ENCODE data around the gene ZNF217. TPM values are rescaled to one million over a fixed set of nuclear protein-coding genes. Genes with fewer than 3 reads are reported as not detected.

ZNF217 gene
- total and polyA plus RNA-seq, 2 of the 8 experiments (the other 6 are each of a cell fraction or from before 2014, with no cell fraction given), result 15.3 to 87.9 TPM

DNA sequence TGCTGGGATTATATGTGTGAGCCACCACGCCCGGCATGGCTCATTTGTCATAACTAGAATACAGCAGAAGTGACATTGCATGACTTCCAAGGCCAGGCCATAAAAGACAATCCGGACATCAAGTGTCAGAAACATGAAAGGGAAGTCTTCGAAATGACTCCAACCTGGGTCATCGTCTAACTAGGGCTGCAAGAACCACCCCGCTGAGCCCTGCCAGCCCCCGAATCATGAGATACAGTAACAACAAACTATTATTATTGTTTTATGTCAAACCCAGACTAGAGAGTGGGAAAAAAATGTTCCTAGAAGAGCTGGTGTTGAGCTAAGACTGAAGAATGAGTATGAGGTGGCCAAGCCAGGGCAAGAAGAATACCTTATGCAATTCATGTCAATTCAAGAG is 59.6 kb downstream of the ZNF217 start:
- Histone ChIP-seq H4K8ac (ENCODE audit: extremely low read depth, insufficient read depth, low read length) (no peak overlapping the region), H3K9me3 (ENCODE audit: insufficient read depth in 2 of 2, low read depth in 1 of 2, low read length in 1 of 2) (no peaks in the 10 kb centered on the region), H4K5ac (ENCODE audit: insufficient read length, low read depth, low read length) (no peak overlapping the region), H2AFZ (ENCODE audit: low read length) (no peak overlapping the region), H3K27me3 (replicated peaks in 1 of 4; ENCODE audit: control insufficient read depth in 3 of 4, extremely low read depth in 1 of 4, insufficient read depth in 3 of 4, low read length in 3 of 4) (no peaks in the 10 kb centered on the region), H3K23ac (ENCODE audit: insufficient read length) (no peak overlapping the region), H3K23me2 (ENCODE audit: low read depth, low read length) (no peaks in the 10 kb centered on the region), H2BK20ac (ENCODE audit: low read length) (no peak overlapping the region), H4K91ac (replicated peaks; ENCODE audit: insufficient read length, low read length) (no peak overlapping the region), H3K4me2 (ENCODE audit: insufficient read depth in 1 of 2, low read depth in 2 of 2, low read length in 2 of 2) (no peak overlapping the region), H3K27ac (ENCODE audit: low read depth, low read length) (no peak overlapping the region), H2BK15ac (ENCODE audit: low read length) (no peak overlapping the region), H3K14ac (ENCODE audit: insufficient read length) (no peak overlapping the region), H3K4me3 (ENCODE audit: extremely low read depth in 1 of 4, insufficient read depth in 2 of 4, low read depth in 3 of 4, low read length in 4 of 4) (no peak overlapping the region), H2BK12ac (ENCODE audit: low read depth, low read length) (no peak overlapping the region), H2BK5ac (ENCODE audit: low read depth, low read length) (no peak overlapping the region), H3K18ac (ENCODE audit: extremely low read depth, low read length) (no peak overlapping the region), H2BK120ac (replicated peaks; ENCODE audit: low read depth, low read length) (no peak overlapping the region), H2AK5ac (ENCODE audit: low read depth, low read length) (no peak overlapping the region), H3K4ac (replicated peaks; ENCODE audit: insufficient read length, low read depth, low read length) (no peak overlapping the region), H3K4me1 (replicated peaks in 1 of 4; ENCODE audit: control insufficient read depth in 3 of 4, insufficient read depth in 4 of 4, low read length in 3 of 4) (no peaks in the 10 kb centered on the region; a peak in 1 of 7 replicates), H3K36me3 (ENCODE audit: control insufficient read depth in 2 of 4, insufficient read depth in 4 of 4, low read length in 3 of 4) (no peaks in the 10 kb centered on the region), H3K79me2 (ENCODE audit: control insufficient read depth in 1 of 2, insufficient read depth in 2 of 2, low read length in 2 of 2) (no peaks in the 10 kb centered on the region), H3K79me1 (ENCODE audit: low read depth, low read length) (no peaks in the 10 kb centered on the region), H3K56ac (replicated peaks; ENCODE audit: insufficient read length, low read depth, low read length) (no peak overlapping the region), H3K9ac (replicated peaks in 1 of 4; ENCODE audit: extremely low read depth in 1 of 4, low read depth in 3 of 4, low read length in 3 of 4) (no peak overlapping the region), H4K20me1 (replicated peaks in 1 of 2; ENCODE audit: control insufficient read depth in 1 of 2, insufficient read depth in 2 of 2, low read length in 2 of 2) (no peaks in the 10 kb centered on the region)
- ChIA-PET CTCF (ENCODE audit: partially characterized antibody) (no interaction called here), POLR2A (ENCODE audit: partially characterized antibody) (interaction anchor here (0.6 kb wide), 1 partner anchor 217 kb away, joined by 3 read pairs; no protein-coding TSS in a partner anchor)
- no peak for FAIRE-seq
- DNase-seq (ENCODE audit: low read depth in 1 of 2, low spot score in 2 of 2), result no peak
- 86% methylated on average over 7 of the region's 7 CpGs; no CpG with 5 or more reads in 1 of the 2 experiments for WGBS, 2 experiments (ENCODE audit: extremely low coverage in 1 of 2, insufficient coverage in 1 of 2, insufficient read length in 1 of 2, insufficient replicate concordance in 2 of 2, low coverage in 1 of 2, low lambda C conversion rate in 2 of 2, missing lambda C conversion rate in 1 of 2)
- TF ChIP-seq BRCA1 (IDR thresholded peaks at IDR 0.05; ENCODE audit: low read depth, low read length) (no peak), RNF2 (IDR thresholded peaks at IDR 0.05; ENCODE audit: borderline replicate concordance, low read depth, low read length, missing control alignments, poor library complexity, severe bottlenecking) (no peak), SIRT6 (IDR thresholded peaks at IDR 0.05; ENCODE audit: low read length) (no peak), EZH2 (IDR thresholded peaks at IDR 0.05; ENCODE audit: low read depth, low read length, severe bottlenecking) (no peak), KDM5A (IDR thresholded peaks at IDR 0.05; ENCODE audit: low read length) (no peak), SP2 (IDR thresholded peaks at IDR 0.05; ENCODE audit: low read length) (no peak), PHF8 (conservative IDR thresholded peaks at IDR 0.05; ENCODE audit: low read depth, low read length) (no peak), EP300 (IDR thresholded peaks at IDR 0.05; ENCODE audit: borderline replicate concordance in 1 of 2, low read depth in 2 of 2, low read length in 2 of 2) (no peak), POU5F1 (IDR thresholded peaks at IDR 0.05; ENCODE audit: low read depth, low read length) (no peak)
- TF ChIP-seq, protein P1, sequence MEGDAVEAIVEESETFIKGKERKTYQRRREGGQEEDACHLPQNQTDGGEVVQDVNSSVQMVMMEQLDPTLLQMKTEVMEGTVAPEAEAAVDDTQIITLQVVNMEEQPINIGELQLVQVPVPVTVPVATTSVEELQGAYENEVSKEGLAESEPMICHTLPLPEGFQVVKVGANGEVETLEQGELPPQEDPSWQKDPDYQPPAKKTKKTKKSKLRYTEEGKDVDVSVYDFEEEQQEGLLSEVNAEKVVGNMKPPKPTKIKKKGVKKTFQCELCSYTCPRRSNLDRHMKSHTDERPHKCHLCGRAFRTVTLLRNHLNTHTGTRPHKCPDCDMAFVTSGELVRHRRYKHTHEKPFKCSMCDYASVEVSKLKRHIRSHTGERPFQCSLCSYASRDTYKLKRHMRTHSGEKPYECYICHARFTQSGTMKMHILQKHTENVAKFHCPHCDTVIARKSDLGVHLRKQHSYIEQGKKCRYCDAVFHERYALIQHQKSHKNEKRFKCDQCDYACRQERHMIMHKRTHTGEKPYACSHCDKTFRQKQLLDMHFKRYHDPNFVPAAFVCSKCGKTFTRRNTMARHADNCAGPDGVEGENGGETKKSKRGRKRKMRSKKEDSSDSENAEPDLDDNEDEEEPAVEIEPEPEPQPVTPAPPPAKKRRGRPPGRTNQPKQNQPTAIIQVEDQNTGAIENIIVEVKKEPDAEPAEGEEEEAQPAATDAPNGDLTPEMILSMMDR (IDR thresholded peaks at IDR 0.05; ENCODE audit: control extremely low read depth in 1 of 3, insufficient read depth in 1 of 3, low read depth in 1 of 3, low read length in 3 of 3), result no peak
- TF ChIP-seq, protein P2, sequence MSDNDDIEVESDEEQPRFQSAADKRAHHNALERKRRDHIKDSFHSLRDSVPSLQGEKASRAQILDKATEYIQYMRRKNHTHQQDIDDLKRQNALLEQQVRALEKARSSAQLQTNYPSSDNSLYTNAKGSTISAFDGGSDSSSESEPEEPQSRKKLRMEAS (IDR thresholded peaks at IDR 0.05), result no peak

Measured in H1 (cell line).